ENCODE measurements around the gene APOBR. TPM values are rescaled to one million over a fixed set of nuclear protein-coding genes. Genes with fewer than 3 reads are reported as not detected.
A peak's percentile ranks its signal among the peaks of the same experiment; 100 is the strongest.
"Not testable (repeated sequence)": the region's sequence is repeated elsewhere in the genome, so short reads cannot be mapped to it uniquely, and the experiment has no call there.

APOBR gene
- total RNA-seq, 4 donors from 2014 or later, result 0.49 to 2.1 (median 0.98) TPM

- peaks cover 0 to 13% (median 0%) of the 10 kb centered on the region in 3 donors for H3K36me3 ChIP-seq
- H3K4me1 ChIP-seq, result peaks cover 0 to 60% (median 23%) of the 10 kb centered on the region in 3 donors
- 67 to 73% methylated on average over 3 of the region's 3 CpGs for WGBS, 2 donors
- peak overlapping the region in 3 of 4 donors; percentile 90 to 96 (median 95) for H3K27ac ChIP-seq
- TF ChIP-seq CTCF (IDR thresholded peaks at IDR 0.05) (no peak), POLR2A (IDR thresholded peaks at IDR 0.05) (no peak)
- no peaks in the 10 kb centered on the region for H3K27me3 ChIP-seq
- DNase-seq, result no peak
- intact Hi-C loops (cut with DNase I), result no loop called here
- H3K4me3 ChIP-seq, result no peak overlapping the region
- H3K9me3 ChIP-seq, result no peaks in the 10 kb centered on the region
These were observed 45.9 kb downstream of the APOBR start for GRCh38 chr16:28540346-28540745.

DNA sequence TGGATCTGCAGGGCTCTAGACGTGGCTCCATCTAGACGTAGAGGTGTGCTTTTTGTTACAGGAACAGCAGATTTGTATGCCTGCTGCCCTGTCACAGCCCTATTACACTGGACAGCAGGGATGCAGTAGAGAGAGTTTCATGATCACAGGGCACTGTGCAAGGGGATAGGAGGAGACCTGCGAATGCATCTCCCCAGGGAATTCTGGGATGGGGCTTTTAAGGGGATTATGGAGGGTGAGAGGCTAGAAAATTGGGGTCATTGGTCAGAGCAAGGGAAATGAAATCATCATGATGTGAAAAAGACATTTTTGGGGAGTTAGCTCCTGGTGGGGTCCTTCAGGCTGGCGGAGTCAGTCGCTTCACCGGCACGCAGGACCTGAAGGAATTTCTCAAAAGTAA lies 48.2 kb downstream of the APOBR start:
- Histone ChIP-seq H3K9me3 (no peaks in the 10 kb centered on the region), H3K4me3 (no peak overlapping the region), H3K36me3 (no peaks in the 10 kb centered on the region), H3K4me1 (peaks cover 0 to 37% (median 10%) of the 10 kb centered on the region in 3 donors), H3K27ac (peak overlapping the region; percentile 5 to 68 (median 58)), H3K27me3 (no peaks in the 10 kb centered on the region)
- TF ChIP-seq CTCF (IDR thresholded peaks at IDR 0.05) (no peak), POLR2A (IDR thresholded peaks at IDR 0.05) (no peak)
- no peak for DNase-seq
- intact Hi-C loops (cut with DNase I), result no loop called here
- 77 to 85% methylated on average over 6 to 7 of the region's 7 CpGs for WGBS, 2 donors

DNA sequence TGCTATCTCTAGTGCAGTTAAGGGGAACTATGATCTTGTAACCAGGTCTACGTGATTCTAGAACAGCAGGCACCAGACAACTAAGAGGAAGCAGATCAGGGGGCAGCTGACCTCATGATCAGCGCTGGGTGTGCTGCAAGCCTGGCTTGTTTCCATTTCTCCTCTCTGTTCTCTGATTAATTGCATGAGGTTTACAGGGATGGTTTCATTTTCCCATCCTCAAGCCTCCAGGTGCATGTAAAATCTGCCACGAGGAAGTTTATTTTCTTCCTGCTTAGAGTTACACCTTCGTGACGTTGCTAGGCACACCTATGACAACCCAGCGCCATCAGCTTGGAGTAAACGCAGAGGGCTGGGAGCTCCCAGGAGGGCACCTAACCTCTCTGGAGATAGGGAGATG lies 48.6 kb downstream of the APOBR start:
- peaks cover 0 to 33% (median 8%) of the 10 kb centered on the region in 3 donors for H3K4me1 ChIP-seq
- no peak overlapping the region for H3K4me3 ChIP-seq
- H3K36me3 ChIP-seq, result no peaks in the 10 kb centered on the region
- peak overlapping the region; percentile 5 to 68 (median 58) for H3K27ac ChIP-seq
- WGBS, 2 donors, result 31 to 37% methylated on average over 7 of the region's 7 CpGs
- intact Hi-C loops (cut with DNase I), result no loop called here
- DNase-seq, result no peak
- H3K27me3 ChIP-seq, result no peaks in the 10 kb centered on the region
- no peaks in the 10 kb centered on the region for H3K9me3 ChIP-seq
- TF ChIP-seq POLR2A (IDR thresholded peaks at IDR 0.05), result no peak
- TF ChIP-seq CTCF (IDR thresholded peaks at IDR 0.05), result no peak

GRCh38 chr16:28544998-28545397 lies 50.6 kb downstream of the APOBR start:
- no peak overlapping the region for H3K27ac ChIP-seq
- peaks cover 0 to 24% (median 0%) of the 10 kb centered on the region in 3 donors for H3K4me1 ChIP-seq
- intact Hi-C loops (cut with DNase I), result no loop called here
- no peak for TF ChIP-seq CTCF (IDR thresholded peaks at IDR 0.05)
- no peak for TF ChIP-seq POLR2A (IDR thresholded peaks at IDR 0.05)
- H3K9me3 ChIP-seq, result no peaks in the 10 kb centered on the region
- DNase-seq, result no peak
- H3K36me3 ChIP-seq, result no peaks in the 10 kb centered on the region
- no peaks in the 10 kb centered on the region for H3K27me3 ChIP-seq
- no peak overlapping the region for H3K4me3 ChIP-seq
- WGBS, 2 donors, result 80 to 82% methylated on average over 2 to 3 of the region's 3 CpGs

DNA sequence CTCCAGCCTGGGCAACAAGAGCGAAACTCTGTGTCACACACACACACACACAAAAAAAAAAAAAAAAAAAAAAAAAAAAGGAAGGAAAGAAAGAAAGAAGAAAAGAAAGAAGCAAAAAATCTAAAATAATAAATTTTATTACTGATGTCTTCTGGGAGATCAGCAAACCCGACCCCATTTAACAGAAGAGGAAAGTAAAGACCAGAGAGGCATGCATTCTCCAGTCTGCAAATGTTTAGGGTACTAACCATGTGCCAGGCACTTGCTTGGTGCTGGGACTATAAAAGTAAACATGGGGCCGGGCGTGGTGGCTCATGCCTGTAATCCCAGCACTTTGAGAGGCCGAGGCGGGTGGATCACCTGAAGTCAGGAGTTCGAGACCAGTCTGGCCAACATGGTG lies 51.5 kb downstream of the APOBR start:
- H3K27ac ChIP-seq; H3K9me3 ChIP-seq; H3K27me3 ChIP-seq; H3K36me3 ChIP-seq; intact Hi-C loops (cut with DNase I); DNase-seq; H3K4me3 ChIP-seq: not testable (repeated sequence)
- WGBS, 2 donors, result 74 to 75% methylated on average over 7 of the region's 7 CpGs
- H3K4me1 ChIP-seq, result peaks cover 0 to 21% (median 0%) of the 10 kb centered on the region in 3 donors

GRCh38 chr16:28546626-28547025 lies 52.2 kb downstream of the APOBR start:
- Histone ChIP-seq H3K27me3 (no peaks in the 10 kb centered on the region), H3K4me1 (peaks cover 0 to 21% (median 0%) of the 10 kb centered on the region in 3 donors), H3K9me3 (no peaks in the 10 kb centered on the region), H3K27ac (no peak overlapping the region), H3K36me3 (no peaks in the 10 kb centered on the region), H3K4me3 (no peak overlapping the region)
- WGBS, 2 donors, result 74 to 81% methylated on average over 7 of the region's 7 CpGs
- no peak for DNase-seq
- TF ChIP-seq CTCF (IDR thresholded peaks at IDR 0.05), result no peak
- no peak for TF ChIP-seq POLR2A (IDR thresholded peaks at IDR 0.05)
- intact Hi-C loops (cut with DNase I), result no loop called here

Data from esophagus squamous epithelium (tissue), 5 donors.